SKM-1 (cell line): ENCODE data around the gene CCNC.

Experiments
- DNase-seq: peaks from one replicate; lab custom pipeline; 2025; ENCODE audit not compliant: unreplicated experiment; lab: John Stamatoyannopoulos, UW

The CCNC gene

DNA sequence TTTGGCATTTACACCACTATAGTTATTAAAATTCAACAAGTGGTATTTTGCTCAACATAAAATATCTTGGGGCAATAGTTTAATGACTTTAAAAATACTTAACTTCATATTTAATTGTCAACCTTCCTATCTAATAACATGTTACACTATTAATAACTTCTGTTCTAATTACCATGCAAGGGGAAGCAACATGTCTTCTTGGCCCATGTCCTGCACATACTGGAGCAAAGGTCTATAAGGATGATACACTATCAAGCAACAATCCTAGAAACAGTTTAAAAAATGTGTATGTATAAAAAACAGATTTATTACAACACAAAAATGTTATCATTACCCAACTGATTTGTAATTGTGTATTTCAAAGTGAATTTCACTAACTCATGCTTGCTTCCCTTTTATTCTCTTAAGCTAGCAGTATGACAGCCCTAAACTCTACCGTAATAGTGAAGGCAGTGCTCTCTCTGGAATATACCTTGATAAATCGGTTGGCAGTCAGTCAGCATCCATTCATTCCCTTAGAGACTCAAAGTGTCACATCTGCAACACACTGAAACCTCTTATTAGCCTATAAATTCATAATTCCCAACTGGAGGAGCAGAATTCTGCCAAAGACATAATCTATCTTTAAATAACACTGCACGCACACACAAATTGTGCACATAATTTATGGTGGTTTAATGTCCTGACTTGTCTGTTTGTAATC lies 18.3 kb downstream of the CCNC start:
- DNase-seq = no peak

- no peak for DNase-seq
Measured at GRCh38 chr6:99548706-99549105, 19.8 kb downstream of the CCNC start.

GRCh38 chr6:99547526-99547925 lies 20.9 kb downstream of the CCNC start:
- DNase-seq = no peak

GRCh38 chr6:99545442-99545841 lies 23.0 kb downstream of the CCNC start:
- no peak for DNase-seq

DNA sequence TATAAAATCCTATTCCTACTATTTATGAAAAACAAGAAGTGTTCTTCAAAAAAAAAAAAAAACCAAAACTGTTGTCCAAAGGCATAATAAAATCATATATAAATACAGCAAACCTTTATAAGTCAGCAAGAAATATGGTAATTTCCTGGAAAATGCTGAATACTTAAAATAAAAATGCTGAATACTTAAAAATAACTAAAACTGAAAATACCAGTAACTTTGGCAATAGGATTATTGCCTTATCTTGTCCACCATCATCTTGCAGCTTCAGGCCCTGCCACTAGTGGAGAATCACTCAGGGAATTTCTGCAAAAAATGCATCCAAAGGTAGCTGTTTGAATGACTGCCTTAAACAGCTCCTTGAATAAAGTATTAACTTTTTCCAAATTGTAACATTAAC lies 24.5 kb downstream of the CCNC start:
- no peak for DNase-seq

DNA sequence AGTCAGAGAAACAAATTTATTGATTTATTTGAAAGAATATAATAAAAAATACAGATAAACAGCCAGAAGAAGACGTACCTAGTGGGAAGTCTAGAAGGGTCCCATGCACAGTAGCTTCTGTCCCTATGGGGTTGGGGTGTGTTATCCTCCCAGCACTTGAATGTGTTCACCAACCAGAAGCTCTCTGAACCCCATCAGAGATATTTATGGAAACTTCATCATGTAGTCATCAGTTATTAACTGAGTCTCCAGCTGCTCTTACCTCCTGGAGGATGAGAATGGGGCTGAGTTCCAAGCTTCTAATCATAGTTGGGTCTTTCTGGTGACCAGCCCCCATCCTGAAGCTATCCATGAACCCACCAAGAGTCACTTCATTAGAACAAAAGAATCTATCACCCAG lies 37.8 kb downstream of the CCNC start:
- DNase-seq = no peak

- no peak for DNase-seq
Measured at GRCh38 chr6:99522531-99522930, 45.9 kb downstream of the CCNC start.

GRCh38 chr6:99521633-99522151 lies 46.8 kb downstream of the CCNC start:
- DNase-seq = peak; percentile 27

DNA sequence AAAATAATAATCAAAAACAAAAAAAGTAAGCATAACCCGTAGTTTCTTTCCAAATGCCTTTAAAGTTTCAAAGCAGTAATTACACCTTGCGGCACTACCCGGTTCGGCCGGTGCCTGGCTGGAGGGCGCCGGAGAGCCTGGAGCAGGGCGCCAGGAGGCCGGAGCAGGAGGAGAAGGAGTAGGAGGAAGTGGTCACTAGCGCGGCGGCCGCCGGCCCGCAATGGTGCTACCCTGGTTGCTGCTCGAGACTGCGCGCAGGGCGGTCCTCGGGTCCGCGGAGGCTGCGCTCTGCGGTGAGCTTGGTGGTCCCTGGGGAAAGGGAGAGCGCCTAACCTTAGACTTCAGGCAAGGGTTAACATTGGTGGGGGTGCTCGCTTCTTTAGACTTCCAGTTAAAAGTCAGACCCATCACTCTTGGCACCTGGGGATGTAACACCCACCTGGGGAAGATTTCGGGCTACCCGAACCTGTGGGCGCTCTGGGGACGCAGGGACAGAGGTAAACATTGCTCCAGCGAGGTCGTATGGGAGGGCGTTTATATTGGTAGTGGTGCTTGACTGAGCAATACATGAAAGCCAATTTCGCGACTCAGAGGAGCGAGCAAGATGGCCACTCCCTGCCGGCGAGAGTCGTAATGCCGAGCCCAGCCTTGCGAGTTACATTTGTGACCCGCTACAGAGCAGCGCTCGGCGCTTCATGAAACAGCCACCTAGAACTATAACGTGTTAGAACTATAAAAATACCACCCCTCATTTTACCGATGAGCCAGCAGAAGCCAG lies 47.4 kb downstream of the CCNC start:
- DNase-seq = peak; percentile 70

GRCh38 chr6:99519446-99519845 lies 49.0 kb downstream of the CCNC start:
- no peak for DNase-seq

DNA sequence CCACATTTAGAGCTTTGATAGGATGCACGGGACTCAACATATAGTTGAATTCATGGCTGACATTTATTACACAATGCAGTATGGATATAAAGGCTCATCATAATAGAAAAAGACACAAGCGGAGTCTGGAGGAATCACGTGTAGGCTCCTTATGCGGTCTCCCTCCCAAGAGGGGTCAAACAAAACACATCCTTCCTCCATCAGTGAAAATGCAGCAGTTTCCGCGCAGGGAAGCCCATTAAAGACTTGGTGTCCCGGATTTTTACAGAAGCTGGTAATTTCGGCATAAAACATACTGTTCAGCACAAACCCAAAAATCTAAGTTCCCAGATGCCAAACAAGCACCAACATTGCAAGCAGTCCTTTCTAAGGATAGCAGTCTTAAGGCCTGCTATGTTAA lies 54.4 kb downstream of the CCNC start:
- no peak for DNase-seq

DNA sequence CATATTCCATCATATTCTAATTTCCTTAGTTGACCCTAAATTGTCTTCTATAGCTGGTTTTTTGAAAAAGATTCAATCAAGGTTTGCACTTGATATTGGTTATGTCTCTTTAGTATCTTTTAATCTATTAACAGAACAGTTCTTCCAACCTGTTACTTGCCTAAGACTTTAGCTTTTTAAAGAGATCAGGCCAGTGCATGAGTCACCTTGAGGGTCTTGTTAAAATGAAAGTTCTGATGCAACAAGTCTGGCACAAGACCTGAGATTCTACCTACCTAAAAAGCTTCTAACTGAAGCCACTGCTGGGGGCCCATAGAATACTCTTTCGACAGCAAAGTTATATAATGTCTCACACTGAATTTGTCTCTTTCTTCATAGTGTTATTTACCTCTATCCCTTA lies 56.4 kb downstream of the CCNC start:
- DNase-seq = no peak

DNA sequence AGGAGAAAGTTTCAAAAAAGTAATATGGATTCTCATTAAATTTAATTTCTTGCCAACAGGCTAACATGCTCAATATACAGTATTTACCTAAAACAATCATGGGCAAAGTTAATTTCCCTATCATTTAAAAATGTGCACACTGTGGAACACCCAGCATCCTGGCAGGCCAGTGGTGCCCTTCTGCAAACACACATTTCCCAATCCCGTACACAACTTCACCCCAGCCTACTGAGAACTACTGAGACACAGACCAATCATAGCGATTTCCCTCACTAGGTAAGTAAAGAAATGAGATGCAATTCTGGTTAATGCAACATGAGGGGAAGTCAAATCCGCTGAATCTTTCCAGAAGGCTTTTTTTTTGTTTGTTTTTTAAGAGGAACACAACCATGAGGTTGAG lies 60.8 kb downstream of the CCNC start:
- no peak for DNase-seq

- DNase-seq = no peak
Measured at GRCh38 chr6:99501762-99502161, 66.7 kb downstream of the CCNC start.

GRCh38 chr6:99498421-99498820 lies 70.0 kb downstream of the CCNC start:
- DNase-seq = no peak

DNA sequence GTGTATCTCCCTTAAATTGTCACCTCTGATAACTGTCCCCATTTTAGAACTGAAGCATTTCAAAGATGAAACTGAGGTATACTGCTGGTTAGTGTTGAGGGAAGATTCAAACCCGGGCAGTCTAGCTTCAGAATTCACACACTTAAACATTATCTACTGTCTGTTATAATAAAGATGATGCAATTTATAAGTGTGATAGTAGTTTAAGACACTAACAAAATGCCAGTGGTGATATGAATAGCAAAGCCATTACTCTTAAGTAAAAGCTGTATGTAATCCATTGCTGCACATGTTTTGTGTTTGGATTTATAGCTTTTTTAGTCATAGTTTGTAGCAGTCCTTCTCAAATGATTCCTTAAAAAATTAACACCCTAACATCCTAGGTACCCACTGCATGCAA lies 73.0 kb downstream of the CCNC start:
- no peak for DNase-seq
